IPS DF 19.7 (cell line): Measurements from ENCODE around the gene FTO.

Source experiments
- DNase-seq: peaks from one replicate; pipeline ENCODE4 v3.0.0-alpha.2; 2013; ENCODE audit warnings: low read depth, low spot score

Gene FTO

GRCh38 chr16:53753431-53753830 is 49.5 kb downstream of the FTO start:
- no peak for DNase-seq

DNA sequence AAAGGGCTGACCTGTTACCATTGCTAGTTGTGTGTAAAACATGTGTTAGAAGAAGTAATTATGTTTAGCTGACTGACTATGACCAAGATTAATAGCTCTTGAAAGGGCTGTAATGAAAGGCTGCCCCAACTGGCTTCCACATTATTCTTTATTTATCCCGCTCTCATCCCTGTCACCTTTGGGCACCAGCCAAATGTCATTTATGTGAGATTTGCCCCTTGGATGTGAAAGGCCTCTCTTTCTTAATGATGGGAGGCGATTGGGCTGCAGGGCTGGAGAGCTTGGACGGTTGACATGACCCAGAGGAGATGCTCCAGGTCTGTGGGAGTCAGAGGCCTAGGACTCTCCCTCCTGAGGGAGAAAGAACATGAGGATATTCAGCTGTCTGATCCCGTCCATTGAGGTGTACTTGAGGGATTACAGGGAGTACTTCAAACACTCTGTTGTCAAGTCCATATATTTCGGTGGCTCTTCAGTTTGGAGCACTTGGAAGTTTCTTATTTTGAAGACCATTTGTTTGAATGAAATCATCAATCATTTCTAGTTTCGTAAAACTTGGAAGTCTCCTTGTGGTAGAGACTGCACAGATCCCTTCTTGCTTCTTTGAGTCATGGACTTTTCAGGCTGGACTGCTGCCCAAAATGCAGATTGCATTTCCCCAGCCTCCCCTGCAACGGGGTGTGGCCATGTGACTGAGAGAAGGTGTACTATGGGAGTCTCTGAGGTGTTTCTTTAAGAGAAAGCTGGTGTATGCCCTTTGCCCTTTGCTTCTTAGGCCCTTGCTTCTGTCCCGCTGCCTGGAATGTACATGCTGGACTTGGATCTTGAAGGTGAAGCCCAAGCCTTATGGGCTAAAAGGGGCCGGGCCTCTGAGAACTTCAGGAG is 51.3 kb downstream of the FTO start:
- DNase-seq: no peak

DNA sequence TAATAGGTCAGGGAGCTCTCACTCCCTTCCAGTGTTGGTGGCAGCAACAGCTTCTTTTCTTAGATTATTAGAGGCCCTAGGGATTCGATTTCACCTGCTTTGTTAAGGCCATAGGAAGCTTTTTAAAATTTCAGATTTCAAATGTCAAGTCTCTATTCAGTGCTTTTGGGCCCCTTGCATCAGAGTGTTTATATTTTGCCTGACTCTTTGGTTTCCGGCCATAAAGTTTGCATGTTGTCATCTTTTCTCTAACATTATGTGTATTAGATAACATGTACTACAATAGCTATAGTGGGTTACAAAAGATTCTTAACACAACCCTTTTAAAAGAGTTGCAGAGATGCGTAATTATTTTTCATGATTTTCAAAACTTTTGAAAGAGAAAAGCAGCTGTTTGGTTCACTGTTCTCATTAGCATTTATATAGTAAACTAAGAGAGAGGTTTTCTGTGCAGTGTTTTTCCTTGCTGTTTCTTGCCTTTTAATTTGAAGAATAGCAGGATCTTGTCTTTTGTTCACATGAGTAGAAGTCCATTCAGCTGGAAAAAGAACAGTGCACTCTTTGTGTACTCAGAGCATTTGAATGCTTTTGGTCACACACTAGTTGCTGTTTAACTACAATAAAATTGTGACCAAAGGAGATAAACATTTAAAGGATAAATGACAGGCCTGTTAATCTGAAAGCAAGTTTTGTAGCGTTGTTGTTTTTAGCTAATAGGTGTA is 52.5 kb downstream of the FTO start:
- no peak for DNase-seq

GRCh38 chr16:53757971-53758609 is 54.1 kb downstream of the FTO start:
- no peak for DNase-seq

DNA sequence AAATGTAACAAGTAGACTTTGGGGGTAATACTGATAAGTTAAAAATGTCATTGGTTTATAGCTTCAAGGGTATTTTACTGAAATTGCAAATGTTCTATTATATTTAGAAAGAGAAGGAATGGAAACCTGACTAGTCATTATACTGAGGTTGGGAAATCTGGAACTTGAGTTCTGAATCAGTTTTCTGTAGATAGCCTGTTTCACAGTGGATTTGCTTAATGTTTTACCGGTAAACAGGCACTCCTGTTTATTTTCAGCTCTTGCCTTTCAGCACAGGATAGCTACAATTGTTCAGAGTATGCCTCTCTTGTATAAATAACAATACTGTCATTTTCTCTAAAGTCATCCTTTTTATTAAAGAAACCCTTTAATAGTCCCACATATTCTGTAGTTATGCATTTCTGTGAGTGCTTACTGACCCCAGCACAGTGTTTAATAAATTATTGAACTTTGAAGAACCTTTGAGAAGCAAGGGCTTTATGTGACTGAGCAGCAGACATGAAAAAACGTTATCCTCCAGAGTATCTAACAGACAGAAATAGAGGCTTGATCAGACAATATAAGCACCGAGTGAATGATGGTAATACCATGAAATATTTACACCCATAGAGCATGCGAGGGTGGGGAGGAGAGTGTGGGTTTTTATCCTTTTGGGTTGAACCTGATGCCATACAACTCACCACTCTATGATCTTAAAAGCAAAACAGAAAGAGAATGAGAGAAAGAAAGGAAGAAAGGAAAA is 58.2 kb downstream of the FTO start:
- no peak for DNase-seq

GRCh38 chr16:53766304-53767016 is 62.5 kb downstream of the FTO start:
- no peak for DNase-seq

DNA sequence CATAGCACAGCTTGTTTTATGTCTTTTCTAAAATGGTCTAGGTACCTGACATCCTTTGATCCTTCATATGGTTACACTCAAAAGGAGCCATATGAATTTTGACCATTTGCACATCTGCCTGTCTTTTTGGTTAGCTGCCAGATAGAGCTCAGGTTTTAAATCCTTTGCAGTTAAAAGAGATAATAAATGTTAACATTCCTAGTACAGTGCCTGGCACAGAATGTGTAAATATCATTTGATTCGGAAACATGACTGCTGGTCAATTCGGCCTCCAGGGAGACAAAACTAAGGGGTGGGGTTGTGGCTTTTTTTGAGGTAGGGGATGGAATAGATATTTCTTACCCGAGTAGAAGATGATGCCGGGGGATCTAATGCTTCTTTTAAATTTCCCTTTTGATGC is 64.2 kb downstream of the FTO start:
- no peak for DNase-seq

DNA sequence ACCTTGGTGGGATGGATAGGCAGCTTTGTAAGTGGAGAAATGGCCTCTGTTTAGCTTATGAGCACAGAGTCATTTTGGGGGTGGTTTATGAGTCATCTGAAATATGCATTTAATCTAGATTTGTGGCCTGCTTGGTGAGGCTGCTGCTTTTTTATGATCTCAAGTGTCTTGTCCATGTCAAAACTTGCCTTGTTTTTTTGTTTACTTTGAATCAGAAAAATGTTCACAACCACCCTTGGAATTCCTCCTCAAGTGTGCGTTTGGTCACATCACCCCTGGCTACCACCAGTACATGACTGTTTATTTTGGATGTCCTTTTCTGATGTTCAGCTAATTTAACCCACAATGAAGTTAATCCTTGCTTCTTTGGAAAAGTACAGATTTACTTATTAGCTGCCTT is 64.6 kb downstream of the FTO start:
- DNase-seq: no peak

GRCh38 chr16:53769185-53769584 is 65.2 kb downstream of the FTO start:
- DNase-seq: no peak

- no peak for DNase-seq
Measured at GRCh38 chr16:53769787-53770186, 65.8 kb downstream of the FTO start.

DNA sequence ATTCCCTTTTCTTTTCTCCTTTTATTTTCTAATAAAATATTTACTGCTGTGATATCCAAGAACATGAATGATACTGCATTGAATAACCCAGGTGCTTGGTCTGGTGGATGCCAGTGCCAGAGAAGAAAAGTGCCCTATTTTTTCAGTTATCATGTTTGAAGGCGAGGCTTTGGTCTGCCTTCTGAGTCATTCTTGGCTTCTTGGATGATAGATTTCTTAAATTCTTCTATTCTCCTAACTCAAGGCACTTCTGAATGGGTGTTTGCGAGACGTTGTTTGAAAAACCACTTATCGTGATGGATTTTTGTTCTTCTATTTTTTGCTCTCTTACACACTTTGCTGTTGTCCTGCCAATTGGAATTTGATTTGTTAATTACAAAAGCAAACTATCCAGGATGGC is 66.7 kb downstream of the FTO start:
- DNase-seq: no peak

- DNase-seq: no peak
Measured at GRCh38 chr16:53771655-53772497, 67.9 kb downstream of the FTO start.

DNA sequence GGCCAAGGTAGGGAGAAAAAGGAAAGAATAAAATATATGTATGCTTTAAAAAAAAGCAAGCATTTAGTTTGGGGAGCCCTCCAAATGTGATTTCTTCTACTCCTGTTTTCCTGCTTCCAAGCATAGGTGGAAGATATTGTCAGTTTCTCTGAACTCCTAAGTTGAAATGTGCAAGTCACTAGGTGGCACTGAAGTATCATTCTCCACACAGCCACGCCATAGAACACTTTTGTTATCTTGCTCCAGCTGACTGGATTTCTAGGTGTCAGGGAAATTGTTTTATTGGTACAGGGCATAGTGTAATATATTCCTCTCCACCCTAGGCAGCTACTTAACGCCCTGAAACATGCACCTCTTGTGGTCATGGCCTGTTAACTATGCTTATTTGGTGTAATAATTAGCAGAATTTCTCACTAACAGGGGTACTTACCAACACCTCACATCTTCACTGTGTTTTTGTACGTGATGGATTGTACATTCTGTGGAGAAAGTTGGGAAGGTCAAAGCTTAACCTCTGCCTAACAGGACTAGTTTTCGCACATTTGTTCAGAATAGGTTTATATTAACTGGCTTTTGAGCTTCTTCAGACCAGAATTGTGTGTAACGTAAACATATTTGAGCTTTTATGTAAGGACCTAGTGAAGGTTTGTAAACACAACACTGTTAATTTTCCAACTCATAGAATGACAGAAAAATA is 69.3 kb downstream of the FTO start:
- DNase-seq: no peak

DNA sequence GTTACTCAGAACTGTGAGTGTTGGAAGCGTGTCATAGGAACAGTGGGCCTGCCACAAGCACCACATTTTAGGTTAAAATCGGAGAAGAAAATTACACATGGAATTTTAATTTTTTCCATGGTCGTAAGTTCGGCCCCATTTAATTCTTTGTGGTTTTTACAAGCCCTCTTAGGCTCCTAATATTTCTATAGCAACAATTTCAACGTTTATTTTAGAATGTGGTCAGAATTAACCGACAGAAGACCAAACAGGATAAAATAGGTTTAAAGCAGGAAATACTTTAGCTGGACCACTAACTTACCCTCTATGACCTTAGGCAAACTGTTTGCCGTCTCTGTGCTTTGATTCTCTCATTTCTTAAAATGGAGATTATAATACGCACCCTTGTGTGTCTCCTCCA is 69.9 kb downstream of the FTO start:
- no peak for DNase-seq

DNA sequence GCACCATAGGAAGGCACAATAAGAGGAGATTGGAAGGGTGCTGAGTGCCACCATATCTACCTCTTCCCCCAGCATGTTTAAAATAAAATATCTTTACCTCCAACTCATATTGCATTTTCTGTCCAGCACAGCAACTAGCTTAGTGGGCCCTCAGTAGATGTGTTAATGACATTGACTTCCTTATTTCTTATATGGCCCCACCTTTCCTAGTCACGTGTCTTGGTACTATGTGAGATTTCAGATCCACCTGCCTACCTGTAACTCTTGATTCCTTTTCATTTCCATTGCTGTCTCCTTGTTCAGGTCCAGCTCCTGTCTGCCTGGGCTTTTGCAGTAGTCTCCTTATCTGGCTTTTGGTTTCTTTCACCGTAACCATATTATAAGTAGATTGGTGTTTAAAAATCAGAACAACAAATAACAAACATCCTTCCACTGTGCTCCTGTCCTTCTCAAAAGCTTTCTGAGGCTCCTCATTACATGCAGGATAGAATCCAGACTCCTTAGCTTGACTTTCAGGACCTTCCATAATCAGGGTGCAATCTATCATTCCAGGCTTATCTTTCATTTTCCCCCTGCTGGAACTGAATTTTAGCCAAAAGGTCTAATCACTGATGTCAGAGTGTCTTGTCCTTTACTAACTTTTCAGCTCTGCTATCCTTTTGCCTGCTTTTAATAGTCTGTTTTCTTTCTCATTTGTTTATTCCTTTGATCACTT is 71.3 kb downstream of the FTO start:
- DNase-seq: no peak

- no peak for DNase-seq
Measured at GRCh38 chr16:53775821-53776431, 72.0 kb downstream of the FTO start.

- DNase-seq: no peak
Measured at GRCh38 chr16:53779186-53779585, 75.2 kb downstream of the FTO start.

DNA sequence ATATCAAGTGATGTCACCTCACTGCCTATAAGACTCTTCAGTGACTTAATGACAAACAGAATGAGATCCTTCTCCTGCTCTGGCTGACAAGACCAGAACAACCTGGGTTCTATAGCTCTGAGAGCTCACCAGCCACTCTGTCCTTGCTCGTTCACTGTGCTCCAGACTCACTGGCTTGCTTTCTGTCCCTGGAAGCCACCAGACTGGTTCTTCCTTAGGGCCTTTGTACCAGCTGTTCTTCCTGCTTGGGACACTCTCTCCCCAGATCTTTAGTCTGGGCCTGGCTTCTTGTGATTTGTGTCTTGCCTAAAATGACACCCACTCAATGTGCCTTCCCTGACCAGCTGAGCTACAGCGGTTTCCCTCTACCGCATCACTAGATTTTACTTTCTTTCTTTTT is 76.1 kb downstream of the FTO start:
- DNase-seq: no peak
